Measurements from ENCODE around the gene DLEC1. TPM values are rescaled to one million over a fixed set of nuclear protein-coding genes. Genes with fewer than 3 reads are reported as not detected.

Gene DLEC1
- total RNA-seq, 1 donor: under 0.01 TPM

DNA sequence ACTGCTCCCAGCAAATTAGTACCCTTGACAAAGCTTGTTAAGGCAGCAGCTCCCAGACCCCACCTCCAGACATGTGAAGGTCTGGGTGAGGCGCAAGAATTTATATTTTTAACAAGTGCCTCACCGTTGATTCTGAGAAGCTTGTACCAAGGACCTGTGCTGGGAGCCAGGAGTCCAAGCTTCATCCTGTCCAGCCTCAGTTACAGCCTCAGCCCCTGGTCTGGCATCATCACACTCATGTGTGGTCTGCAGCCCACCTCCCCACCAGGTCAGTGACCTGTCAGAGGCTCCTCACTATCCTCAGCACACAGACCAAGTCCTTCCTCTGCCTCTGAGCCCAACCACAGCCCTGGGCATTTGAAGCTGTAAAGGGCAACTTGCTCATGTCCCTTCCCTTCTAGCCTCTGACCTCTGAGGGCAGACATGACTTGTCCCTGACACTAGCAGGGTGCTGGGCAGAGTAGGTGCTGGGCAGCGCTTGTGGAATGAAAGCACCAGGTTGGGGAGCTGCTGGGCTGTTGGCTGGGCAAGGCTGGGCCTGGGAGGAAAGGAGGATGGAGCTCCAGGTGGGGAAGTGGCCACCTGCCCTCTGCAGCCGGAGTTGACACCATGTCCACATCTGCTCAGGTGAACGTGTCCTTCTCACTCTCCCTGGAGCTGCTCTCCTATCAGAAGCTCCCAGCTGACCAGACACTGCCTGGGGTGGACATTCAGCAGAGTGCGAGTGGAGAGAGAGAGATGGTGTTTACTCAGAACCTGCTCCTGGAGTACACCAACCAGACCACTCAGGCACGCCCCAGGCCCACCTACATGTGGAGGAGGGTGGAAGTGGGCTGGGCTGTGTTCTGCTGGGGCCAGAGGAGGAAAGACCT, 81.0 kb downstream of the DLEC1 start:
- H2AFZ ChIP-seq (ENCODE audit: low read length): no peak overlapping the region
- no peaks in the 10 kb centered on the region for H3K4me1 ChIP-seq (ENCODE audit: insufficient read depth, low read length)
- no peak overlapping the region for H3K4me2 ChIP-seq (ENCODE audit: insufficient read depth, low read length)
- no peaks in the 10 kb centered on the region for H3K9me3 ChIP-seq (ENCODE audit: low read depth, low read length)
- no peak overlapping the region for H3K4me3 ChIP-seq (ENCODE audit: insufficient read depth, low read length)
- H4K20me1 ChIP-seq (ENCODE audit: insufficient read depth, low read length): no peaks in the 10 kb centered on the region
- peaks cover 5% of the 10 kb centered on the region for H3K27me3 ChIP-seq (ENCODE audit: insufficient read depth, low read length)
- no peak for DNase-seq (ENCODE audit: insufficient read length, low spot score, missing footprints)
- H3K79me2 ChIP-seq (ENCODE audit: insufficient read depth, low read length): no peaks in the 10 kb centered on the region
- TF ChIP-seq, protein P1, sequence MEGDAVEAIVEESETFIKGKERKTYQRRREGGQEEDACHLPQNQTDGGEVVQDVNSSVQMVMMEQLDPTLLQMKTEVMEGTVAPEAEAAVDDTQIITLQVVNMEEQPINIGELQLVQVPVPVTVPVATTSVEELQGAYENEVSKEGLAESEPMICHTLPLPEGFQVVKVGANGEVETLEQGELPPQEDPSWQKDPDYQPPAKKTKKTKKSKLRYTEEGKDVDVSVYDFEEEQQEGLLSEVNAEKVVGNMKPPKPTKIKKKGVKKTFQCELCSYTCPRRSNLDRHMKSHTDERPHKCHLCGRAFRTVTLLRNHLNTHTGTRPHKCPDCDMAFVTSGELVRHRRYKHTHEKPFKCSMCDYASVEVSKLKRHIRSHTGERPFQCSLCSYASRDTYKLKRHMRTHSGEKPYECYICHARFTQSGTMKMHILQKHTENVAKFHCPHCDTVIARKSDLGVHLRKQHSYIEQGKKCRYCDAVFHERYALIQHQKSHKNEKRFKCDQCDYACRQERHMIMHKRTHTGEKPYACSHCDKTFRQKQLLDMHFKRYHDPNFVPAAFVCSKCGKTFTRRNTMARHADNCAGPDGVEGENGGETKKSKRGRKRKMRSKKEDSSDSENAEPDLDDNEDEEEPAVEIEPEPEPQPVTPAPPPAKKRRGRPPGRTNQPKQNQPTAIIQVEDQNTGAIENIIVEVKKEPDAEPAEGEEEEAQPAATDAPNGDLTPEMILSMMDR (IDR thresholded peaks at IDR 0.05; ENCODE audit: extremely low read depth, low read depth, low read length): no peak
- peaks cover 20% of the 10 kb centered on the region for H3K36me3 ChIP-seq (ENCODE audit: insufficient read depth, low read length)
- no peak overlapping the region for H3K27ac ChIP-seq (ENCODE audit: low read depth, low read length)

DNA sequence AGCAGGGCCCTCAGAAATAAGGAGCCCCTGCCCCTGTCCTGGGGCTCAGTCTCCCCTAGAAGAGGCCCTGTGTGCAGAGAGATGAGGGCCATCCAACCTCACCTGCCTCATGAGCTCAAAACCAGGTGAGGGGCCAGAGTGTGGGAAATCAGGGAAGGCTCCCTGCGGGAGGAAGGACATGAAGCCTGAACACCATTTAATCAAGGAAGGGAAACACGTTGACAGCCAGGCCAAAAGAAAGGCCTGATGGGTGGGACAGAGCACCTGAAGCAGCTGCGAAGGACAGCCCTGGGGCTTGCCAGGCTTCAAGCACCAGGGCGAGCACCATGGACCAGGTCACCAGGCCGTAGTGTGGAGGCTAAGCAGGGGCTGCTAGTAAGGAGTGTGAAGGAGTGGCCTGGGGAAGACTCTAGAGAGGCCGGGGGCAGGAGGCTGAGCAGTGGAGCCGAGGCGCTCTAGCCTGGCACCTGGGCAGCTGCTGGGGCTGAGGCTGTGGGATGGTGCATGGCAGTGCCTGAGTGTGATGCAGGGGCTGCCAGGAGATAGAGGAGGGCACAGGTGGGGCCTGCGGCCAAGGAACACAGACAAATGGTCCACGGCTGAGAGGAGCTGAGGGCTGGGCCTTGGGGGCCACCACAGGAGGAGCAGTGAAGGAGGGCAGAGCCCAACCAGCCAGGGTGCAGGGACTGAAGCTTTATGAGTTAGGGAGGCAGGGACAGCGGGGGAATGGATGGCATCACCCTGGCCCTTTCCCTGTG, 81.9 kb downstream of the DLEC1 start:
- Histone ChIP-seq H3K27me3 (ENCODE audit: insufficient read depth, low read length) (no peaks in the 10 kb centered on the region), H3K4me1 (ENCODE audit: insufficient read depth, low read length) (no peaks in the 10 kb centered on the region), H3K79me2 (ENCODE audit: insufficient read depth, low read length) (no peaks in the 10 kb centered on the region), H2AFZ (ENCODE audit: low read length) (no peak overlapping the region), H3K36me3 (ENCODE audit: insufficient read depth, low read length) (peaks cover 28% of the 10 kb centered on the region), H3K9me3 (ENCODE audit: low read depth, low read length) (no peaks in the 10 kb centered on the region), H3K4me3 (ENCODE audit: insufficient read depth, low read length) (no peak overlapping the region), H3K27ac (ENCODE audit: low read depth, low read length) (no peak overlapping the region), H4K20me1 (ENCODE audit: insufficient read depth, low read length) (no peaks in the 10 kb centered on the region), H3K4me2 (ENCODE audit: insufficient read depth, low read length) (no peak overlapping the region)
- DNase-seq (ENCODE audit: insufficient read length, low spot score, missing footprints): no peak
- TF ChIP-seq, protein P1 (IDR thresholded peaks at IDR 0.05; ENCODE audit: extremely low read depth, low read depth, low read length): no peak

DNA sequence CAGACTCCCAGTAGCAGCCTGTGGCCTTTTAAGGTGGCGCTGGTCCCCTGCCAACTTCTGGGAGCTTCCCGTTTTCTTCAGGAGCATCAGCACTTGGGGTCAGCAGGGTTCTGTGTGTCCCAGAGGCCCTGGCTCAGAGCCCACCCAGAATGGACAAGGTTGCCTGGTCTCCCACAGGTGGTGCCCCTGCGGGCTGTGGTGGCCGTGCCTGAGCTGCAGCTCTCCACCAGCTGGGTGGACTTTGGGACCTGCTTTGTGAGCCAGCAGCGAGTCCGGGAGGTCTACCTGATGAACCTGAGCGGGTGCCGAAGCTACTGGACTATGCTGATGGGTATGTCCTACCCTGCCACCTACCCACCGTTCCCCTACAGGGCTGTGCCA, 82.4 kb downstream of the DLEC1 start:
- DNase-seq (ENCODE audit: insufficient read length, low spot score, missing footprints): no peak
- no peaks in the 10 kb centered on the region for H4K20me1 ChIP-seq (ENCODE audit: insufficient read depth, low read length)
- no peaks in the 10 kb centered on the region for H3K9me3 ChIP-seq (ENCODE audit: low read depth, low read length)
- H3K79me2 ChIP-seq (ENCODE audit: insufficient read depth, low read length): no peaks in the 10 kb centered on the region
- no peaks in the 10 kb centered on the region for H3K4me1 ChIP-seq (ENCODE audit: insufficient read depth, low read length)
- peaks cover 34% of the 10 kb centered on the region for H3K36me3 ChIP-seq (ENCODE audit: insufficient read depth, low read length)
- no peaks in the 10 kb centered on the region for H3K27me3 ChIP-seq (ENCODE audit: insufficient read depth, low read length)
- H3K4me2 ChIP-seq (ENCODE audit: insufficient read depth, low read length): no peak overlapping the region
- TF ChIP-seq, protein P1 (IDR thresholded peaks at IDR 0.05; ENCODE audit: extremely low read depth, low read depth, low read length): no peak
- H3K4me3 ChIP-seq (ENCODE audit: insufficient read depth, low read length): no peak overlapping the region
- H2AFZ ChIP-seq (ENCODE audit: low read length): no peak overlapping the region
- H3K27ac ChIP-seq (ENCODE audit: low read depth, low read length): no peak overlapping the region
